Glutamatergic neuron (in vitro differentiated cells): ENCODE data around the gene EPHB3. TPM values are rescaled to one million over a fixed set of nuclear protein-coding genes. Genes with fewer than 3 reads are reported as not detected.

Experiments used
- DNase-seq: peaks from one replicate; pipeline ENCODE4 v3.0.0; 2022
- H3K27ac Mint-ChIP-seq: one replicate; pipeline ENCODE4 v1.8.0; 2020; ENCODE audit warnings: mild to moderate bottlenecking, mixed read lengths, inconsistent platforms; ENCODE audit not compliant: unreplicated experiment
- H3K27me3 Mint-ChIP-seq: one replicate; pipeline ENCODE4 v1.8.0; 2020; ENCODE audit warnings: mild to moderate bottlenecking, moderate library complexity, mixed read lengths, inconsistent platforms; ENCODE audit not compliant: unreplicated experiment
- H3K36me3 Mint-ChIP-seq: one replicate; pipeline ENCODE4 v1.8.0; 2020; ENCODE audit warnings: mild to moderate bottlenecking, mixed read lengths, inconsistent platforms; ENCODE audit not compliant: unreplicated experiment
- H3K4me1 Mint-ChIP-seq: one replicate; pipeline ENCODE4 v1.8.0; 2020; ENCODE audit warnings: mild to moderate bottlenecking, low read depth, mixed read lengths, inconsistent platforms; ENCODE audit not compliant: unreplicated experiment
- H3K4me3 Mint-ChIP-seq: one replicate; pipeline ENCODE4 v1.8.0; 2020; ENCODE audit warnings: mild to moderate bottlenecking, mixed read lengths, inconsistent platforms; ENCODE audit not compliant: unreplicated experiment
- H3K9me3 Mint-ChIP-seq: one replicate; pipeline ENCODE4 v1.8.0; 2020; ENCODE audit warnings: mild to moderate bottlenecking, moderate library complexity, mixed read lengths, inconsistent platforms; ENCODE audit not compliant: unreplicated experiment
- total RNA-seq: library from RNA; stranded (reverse); fragmentation: NEBNext Ultra II Directional; extraction: Animal tissue kit (Norgen Biotek cat#: 25700); gene quantifications from one replicate; pipeline ENCODE4 v1.2.1, GENCODE V29; 2021; ENCODE audit not compliant: unreplicated experiment
- TF ChIP-seq, protein P1 (sequence below): fragments of 200-600 bp; sonication (generic); IDR thresholded peaks from one replicate; pipeline ENCODE4 v1.5.0; 2021; ENCODE audit not compliant: partially characterized antibody, unreplicated experiment

The EPHB3 gene
- total RNA-seq, 1 donor from 2014 or later, result 5.0 TPM

DNA sequence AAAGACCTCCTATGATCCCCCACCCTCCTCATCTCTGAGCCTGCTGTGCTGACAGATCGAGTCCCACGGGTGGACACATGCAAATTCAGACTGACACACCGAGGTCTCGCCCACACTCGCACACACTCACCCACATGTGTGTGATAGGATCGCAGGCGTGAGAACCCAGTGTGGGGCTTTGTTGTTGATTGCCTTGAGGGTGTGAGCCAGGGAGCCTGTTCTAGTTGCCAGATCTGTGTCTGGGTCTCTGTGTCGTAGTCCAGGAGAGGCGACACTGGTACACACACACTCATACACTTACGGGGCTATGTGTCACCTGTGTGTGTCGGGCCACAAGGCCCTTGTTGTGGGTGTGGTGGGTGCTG, 2.0 kb downstream of the EPHB3 start:
- Mint-ChIP-seq H3K27ac (no peak overlapping the region), H3K4me1 (peaks cover 19% of the 10 kb centered on the region), H3K4me3 (peak overlapping the region; percentile 49), H3K27me3 (peaks cover 28% of the 10 kb centered on the region), H3K36me3 (no peaks in the 10 kb centered on the region), H3K9me3 (peaks cover 10% of the 10 kb centered on the region)
- peak; percentile 17 for DNase-seq
- TF ChIP-seq, protein P1, sequence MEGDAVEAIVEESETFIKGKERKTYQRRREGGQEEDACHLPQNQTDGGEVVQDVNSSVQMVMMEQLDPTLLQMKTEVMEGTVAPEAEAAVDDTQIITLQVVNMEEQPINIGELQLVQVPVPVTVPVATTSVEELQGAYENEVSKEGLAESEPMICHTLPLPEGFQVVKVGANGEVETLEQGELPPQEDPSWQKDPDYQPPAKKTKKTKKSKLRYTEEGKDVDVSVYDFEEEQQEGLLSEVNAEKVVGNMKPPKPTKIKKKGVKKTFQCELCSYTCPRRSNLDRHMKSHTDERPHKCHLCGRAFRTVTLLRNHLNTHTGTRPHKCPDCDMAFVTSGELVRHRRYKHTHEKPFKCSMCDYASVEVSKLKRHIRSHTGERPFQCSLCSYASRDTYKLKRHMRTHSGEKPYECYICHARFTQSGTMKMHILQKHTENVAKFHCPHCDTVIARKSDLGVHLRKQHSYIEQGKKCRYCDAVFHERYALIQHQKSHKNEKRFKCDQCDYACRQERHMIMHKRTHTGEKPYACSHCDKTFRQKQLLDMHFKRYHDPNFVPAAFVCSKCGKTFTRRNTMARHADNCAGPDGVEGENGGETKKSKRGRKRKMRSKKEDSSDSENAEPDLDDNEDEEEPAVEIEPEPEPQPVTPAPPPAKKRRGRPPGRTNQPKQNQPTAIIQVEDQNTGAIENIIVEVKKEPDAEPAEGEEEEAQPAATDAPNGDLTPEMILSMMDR, result no peak

DNA sequence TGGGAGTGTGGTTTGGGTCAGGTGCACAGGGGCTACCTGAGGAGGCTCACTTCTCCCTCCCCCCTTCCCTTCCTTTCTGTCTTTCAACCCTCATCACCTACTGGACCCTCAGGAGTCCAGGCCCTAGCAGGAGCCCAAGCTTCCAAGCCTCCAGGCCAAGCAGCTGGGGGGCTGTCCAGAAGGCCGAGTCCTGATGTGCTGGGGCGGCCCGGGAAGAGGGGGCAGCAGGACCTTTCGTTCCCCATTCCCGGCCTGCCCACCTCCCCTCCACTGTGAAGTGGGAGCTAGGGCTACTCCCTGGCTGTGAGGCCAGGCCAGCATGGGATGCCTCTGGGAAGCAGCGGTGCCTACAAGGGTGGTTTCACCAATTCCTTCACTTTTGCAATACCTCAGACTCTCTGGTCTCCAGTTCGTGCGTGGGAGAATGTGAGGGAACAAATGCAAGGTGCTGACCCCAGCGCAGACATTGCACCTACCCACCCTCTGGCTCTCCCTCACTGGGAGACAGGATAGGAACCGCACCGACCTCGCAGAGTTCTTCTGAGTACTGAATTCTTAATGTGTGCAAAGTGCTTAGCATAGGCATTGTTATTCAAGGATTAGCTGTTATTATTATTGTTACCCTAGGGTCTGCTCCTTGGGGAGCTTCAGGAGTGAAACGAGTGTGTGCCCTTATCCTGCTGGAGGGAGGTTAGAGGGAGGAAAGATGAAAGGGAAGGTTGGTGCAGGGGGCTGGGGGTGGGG, 2.5 kb downstream of the EPHB3 start:
- DNase-seq, result peak; percentile 19
- H3K27ac Mint-ChIP-seq, result no peak overlapping the region
- H3K27me3 Mint-ChIP-seq, result peaks cover 27% of the 10 kb centered on the region
- no peaks in the 10 kb centered on the region for H3K36me3 Mint-ChIP-seq
- peak overlapping the region; percentile 49 for H3K4me3 Mint-ChIP-seq
- H3K9me3 Mint-ChIP-seq, result peaks cover 10% of the 10 kb centered on the region
- H3K4me1 Mint-ChIP-seq, result peaks cover 19% of the 10 kb centered on the region
- TF ChIP-seq, protein P1, result no peak

DNA sequence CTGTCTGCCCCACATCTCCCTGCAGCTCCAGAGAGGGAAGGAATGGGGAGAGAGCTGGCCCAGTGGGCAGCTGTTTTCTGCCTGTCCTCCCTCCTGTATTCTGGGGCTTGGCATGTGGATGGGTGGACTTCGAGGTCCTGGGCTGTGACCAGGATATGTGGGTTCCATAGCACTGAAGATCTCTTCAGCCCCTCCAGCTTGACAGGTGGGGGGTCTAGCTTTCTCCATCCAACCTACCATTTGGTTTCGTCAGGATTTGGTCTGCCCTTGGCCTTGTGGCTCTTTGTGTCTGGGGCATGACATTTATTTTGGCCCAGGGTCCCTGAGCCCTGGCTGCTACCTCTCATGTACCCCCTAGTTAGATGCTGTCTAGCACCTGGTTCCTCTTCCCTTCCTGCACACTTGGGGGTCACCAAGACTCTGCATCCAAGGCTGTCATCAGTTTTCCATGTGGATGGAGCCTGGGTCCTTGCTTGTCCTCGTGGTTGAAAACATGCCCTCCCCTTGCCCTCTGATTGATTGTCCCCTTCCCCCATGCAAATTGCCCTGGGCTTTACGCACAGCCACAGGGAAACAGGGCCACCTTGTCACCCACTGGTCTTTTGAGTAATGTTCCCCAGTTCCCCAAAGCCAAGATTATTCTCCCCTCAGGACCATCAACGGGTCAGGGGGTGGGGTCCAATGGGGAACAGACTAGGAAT, 3.2 kb downstream of the EPHB3 start:
- DNase-seq, result no peak
- peak overlapping the region; percentile 5 for H3K4me3 Mint-ChIP-seq
- H3K36me3 Mint-ChIP-seq, result no peaks in the 10 kb centered on the region
- H3K27ac Mint-ChIP-seq, result no peak overlapping the region
- peaks cover 10% of the 10 kb centered on the region for H3K9me3 Mint-ChIP-seq
- TF ChIP-seq, protein P1, result no peak
- peaks cover 19% of the 10 kb centered on the region for H3K4me1 Mint-ChIP-seq
- H3K27me3 Mint-ChIP-seq, result peaks cover 28% of the 10 kb centered on the region

DNA sequence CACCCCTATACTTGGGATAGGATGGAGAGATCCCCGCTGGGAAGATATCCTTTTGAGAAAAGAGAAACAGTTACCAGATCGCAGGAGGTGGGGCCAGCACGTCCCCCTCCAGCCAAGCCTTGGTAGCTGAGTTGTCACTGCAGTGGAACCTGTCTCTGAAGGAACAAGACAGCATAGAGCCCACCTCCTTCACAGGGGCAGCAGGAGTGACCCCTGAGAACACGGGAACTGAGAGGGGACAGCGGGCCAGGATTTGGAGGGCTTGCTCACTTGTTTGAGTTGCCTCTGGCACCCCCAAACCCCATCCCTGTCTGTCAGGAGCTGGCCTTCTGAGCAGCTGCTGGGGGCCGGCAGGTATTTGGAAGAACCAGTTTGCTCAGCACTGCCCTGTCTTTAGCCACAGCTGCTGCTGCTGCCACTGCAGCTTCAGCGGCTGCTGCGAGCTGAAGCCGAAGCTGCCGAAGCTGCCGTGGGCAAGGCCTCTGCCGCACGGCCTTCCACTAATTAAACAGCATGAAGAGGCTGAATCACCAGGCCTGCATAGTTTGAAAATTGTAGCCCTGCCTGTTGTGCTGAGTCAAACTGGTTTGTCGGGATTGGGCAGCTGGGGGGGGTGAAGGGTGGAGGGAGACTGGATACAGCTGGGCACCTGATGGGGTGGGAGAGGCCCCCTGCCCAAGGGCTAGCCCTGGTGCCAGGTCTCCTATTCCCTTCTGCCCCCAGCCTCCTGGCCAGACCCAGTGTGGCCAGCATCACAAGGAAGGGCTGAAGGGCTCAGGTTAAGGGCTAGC, 4.0 kb downstream of the EPHB3 start:
- TF ChIP-seq, protein P1, result no peak
- DNase-seq, result peak; percentile 23
- no peak overlapping the region for H3K27ac Mint-ChIP-seq
- no peak overlapping the region for H3K4me3 Mint-ChIP-seq
- peaks cover 25% of the 10 kb centered on the region for H3K27me3 Mint-ChIP-seq
- peaks cover 21% of the 10 kb centered on the region for H3K4me1 Mint-ChIP-seq
- no peaks in the 10 kb centered on the region for H3K36me3 Mint-ChIP-seq
- peaks cover 9% of the 10 kb centered on the region for H3K9me3 Mint-ChIP-seq
